Suprapubic skin (tissue), 3 donors: ENCODE data around the gene ETV1.

Source experiments
- CTCF ChIP-seq, 2 donors: fragments of 200-600 bp in 1 of 2; fragments of 450-650 bp in 1 of 2; sonication (generic) in 1 of 2; IDR thresholded peaks; one replicate each; pipeline ENCODE4 v1.5.1; 2016 to 2019; ENCODE audit warnings: antibody characterized with exemption in 2 of 2, mild to moderate bottlenecking in 1 of 2, moderate library complexity in 1 of 2
- EP300 ChIP-seq: sonication (generic); formaldehyde crosslinking; IDR thresholded peaks from one replicate; pipeline ENCODE4 v1.6.1; 2017; ENCODE audit warnings: antibody characterized with exemption

DNA sequence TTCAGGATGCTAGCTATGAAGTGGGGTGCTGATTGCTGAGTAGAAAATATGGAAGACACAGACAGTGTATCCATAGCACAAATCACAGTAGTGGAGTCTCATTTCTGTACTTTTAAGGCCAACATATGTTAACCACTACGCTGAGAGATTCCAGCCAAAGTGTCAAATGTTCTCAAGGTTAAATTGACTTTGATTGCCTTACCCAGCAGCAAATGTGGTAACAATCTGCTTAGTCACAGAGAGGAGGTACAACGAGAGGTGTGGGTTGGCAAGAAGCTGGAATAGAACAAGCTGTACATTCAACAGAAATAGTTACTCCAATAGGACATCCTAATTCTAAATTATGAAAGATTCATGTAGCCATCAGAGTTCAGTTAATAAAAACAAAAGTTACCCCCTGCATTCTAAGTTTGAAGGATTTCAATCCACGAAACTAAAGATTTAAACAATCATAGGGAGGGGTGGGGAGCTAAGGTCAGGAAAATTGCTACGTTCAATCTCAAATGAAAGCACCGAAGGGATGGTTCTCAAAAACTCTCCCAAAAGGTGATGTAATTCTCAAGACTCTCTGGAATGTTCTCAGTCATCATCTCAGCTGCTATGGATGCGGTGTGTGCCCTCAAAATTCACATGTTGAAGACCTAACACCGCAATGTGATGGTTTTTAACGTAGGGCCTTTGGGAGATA lies 137.0 kb downstream of the ETV1 start:
- TF ChIP-seq CTCF (IDR thresholded peaks at IDR 0.05) (no peak), EP300 (no peak)
